NT2/D1 (cell line): ENCODE results near the gene KRT6C.

ENCODE experiments used
- SUZ12 ChIP-seq: IDR thresholded peaks from 2 replicates; pipeline ENCODE4 v1.6.1; 2011; ENCODE audit not compliant: insufficient read length, insufficient read depth; ENCODE audit errors: extremely low read depth
- YY1 ChIP-seq: IDR thresholded peaks from 2 replicates; pipeline ENCODE4 v1.6.1; 2011; ENCODE audit not compliant: insufficient read length, insufficient read depth
- ZNF274 ChIP-seq: IDR thresholded peaks from 2 replicates; pipeline ENCODE4 v1.6.1; 2011; ENCODE audit warnings: mild to moderate bottlenecking, low read depth, low read length

DNA sequence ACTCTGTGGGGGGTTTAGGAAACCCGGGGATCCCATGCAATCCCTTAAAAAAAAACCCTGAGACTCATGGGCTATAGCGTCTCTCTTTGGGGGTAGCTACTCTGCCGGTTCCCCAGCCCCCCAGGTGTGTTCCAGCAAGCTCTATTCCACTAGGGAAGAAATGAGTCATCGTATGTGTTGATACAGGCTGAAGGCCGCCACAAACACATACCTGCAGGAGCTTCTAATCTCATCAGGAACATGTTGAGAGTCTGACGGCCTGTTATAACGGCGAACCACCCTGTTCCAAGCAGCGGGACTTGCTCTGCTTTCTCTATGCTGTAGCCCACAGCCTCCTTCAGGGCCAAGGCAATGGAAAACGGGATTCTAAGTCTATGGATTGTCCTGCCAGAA lies 47.6 kb upstream of the KRT6C start:
- TF ChIP-seq SUZ12 (no peak), ZNF274 (no peak), YY1 (no peak)
